OCI-LY3 (cell line): ENCODE measurements around the gene SLC16A11.
A peak's percentile ranks its signal among the peaks of the same experiment; 100 is the strongest.

Experiments
- H2AFZ ChIP-seq: fragments of 200-600, 300-600 bp; shearing (Covaris generic); 2 replicates; pipeline ENCODE4 v1.6.0; 2014; ENCODE audit warnings: antibody characterized with exemption, low read depth, low read length
- H3K27ac ChIP-seq: fragments of 200-600, 300-600 bp; sonication (generic); 2 replicates; pipeline ENCODE4 v1.5.1; 2014; ENCODE audit warnings: mild to moderate bottlenecking, low read length, moderate library complexity, mixed read lengths
- H3K27me3 ChIP-seq: fragments of 200-600, 300-600 bp; sonication (generic); 2 replicates; pipeline ENCODE4 v1.6.1; 2014; ENCODE audit warnings: low read depth, low read length, mixed read lengths
- H3K36me3 ChIP-seq: fragments of 200-600, 300-600 bp; sonication (generic); replicated peaks from 2 replicates; pipeline ENCODE3; 2014; ENCODE audit warnings: low read depth, low read length, mixed read lengths
- H3K4me1 ChIP-seq: fragments of 300-600, 200-600 bp; sonication (generic); 2 replicates; pipeline ENCODE4 v1.6.1; 2014; ENCODE audit warnings: low read length, mixed read lengths
- H3K4me2 ChIP-seq: fragments of 200-600, 300-600 bp; sonication (generic); 2 replicates; pipeline ENCODE4 v1.6.1; 2014; ENCODE audit warnings: low read length, mixed read lengths
- H3K4me3 ChIP-seq: fragments of 300-600, 200-600 bp; sonication (generic); 2 replicates; pipeline ENCODE4 v1.5.1; 2014; ENCODE audit warnings: antibody characterized with exemption, mild to moderate bottlenecking, low read length, moderate library complexity
- H3K79me2 ChIP-seq: fragments of 300-600, 200-600 bp; shearing (Covaris generic); 2 replicates; pipeline ENCODE4 v1.6.1; 2014; ENCODE audit warnings: mild to moderate bottlenecking, low read length, mixed read lengths
- H3K9ac ChIP-seq: fragments of 300-600, 200-600 bp; shearing (Covaris generic); 2 replicates; pipeline ENCODE4 v1.6.0; 2014; ENCODE audit warnings: mild to moderate bottlenecking, low read length, moderate library complexity
- H3K9me3 ChIP-seq: fragments of 200-600, 300-600 bp; shearing (Covaris generic); 2 replicates; pipeline ENCODE4 v1.6.1; 2014; ENCODE audit warnings: low read length, mixed read lengths; ENCODE audit not compliant: insufficient read depth
- H4K20me1 ChIP-seq: fragments of 200-600, 300-600 bp; sonication (generic); 2 replicates; pipeline ENCODE4 v1.6.1; 2016; ENCODE audit warnings: low read length, mixed read lengths; ENCODE audit not compliant: insufficient read depth
- CTCF ChIP-seq: fragments of 200-600, 300-600 bp; sonication (generic); IDR thresholded peaks from 2 replicates; pipeline ENCODE4 v1.5.1; 2014; ENCODE audit warnings: antibody characterized with exemption, low read length, low read depth
- EZH2phosphoT487 ChIP-seq: fragments of 200-600 bp; shearing (Covaris generic); IDR thresholded peaks from 2 replicates; pipeline ENCODE4 v1.6.1; 2018; ENCODE audit warnings: antibody characterized with exemption, mixed run types, low read depth

Gene SLC16A11

GRCh38 chr17:7016886-7017826, 26.7 kb downstream of the SLC16A11 start:
- Histone ChIP-seq H3K4me2 (no peak overlapping the region), H3K27me3 (no peaks in the 10 kb centered on the region), H3K4me1 (peaks cover 21% of the 10 kb centered on the region), H3K27ac (no peak overlapping the region), H3K9me3 (no peaks in the 10 kb centered on the region), H2AFZ (no peak overlapping the region), H3K4me3 (no peak overlapping the region), H3K79me2 (peaks cover 31% of the 10 kb centered on the region), H3K36me3 (peaks cover 3% of the 10 kb centered on the region), H3K9ac (no peak overlapping the region), H4K20me1 (no peaks in the 10 kb centered on the region)
- TF ChIP-seq EZH2phosphoT487 (no peak), CTCF (no peak)

- Histone ChIP-seq H3K27me3 (no peaks in the 10 kb centered on the region), H3K79me2 (peaks cover 39% of the 10 kb centered on the region), H3K4me1 (peaks cover 17% of the 10 kb centered on the region), H4K20me1 (no peaks in the 10 kb centered on the region), H2AFZ (no peak overlapping the region), H3K4me3 (peak overlapping the region; percentile 95; the same call in 1 of the 2 replicates), H3K4me2 (peak overlapping the region; percentile 67), H3K9me3 (no peaks in the 10 kb centered on the region), H3K9ac (no peak overlapping the region), H3K36me3 (peaks cover 3% of the 10 kb centered on the region), H3K27ac (no peak overlapping the region)
- TF ChIP-seq CTCF (no peak), EZH2phosphoT487 (no peak)
Observed at GRCh38 chr17:7016418-7016817, 27.5 kb downstream of the SLC16A11 start.

GRCh38 chr17:7014995-7015958, 28.6 kb downstream of the SLC16A11 start:
- H3K9me3 ChIP-seq = no peaks in the 10 kb centered on the region
- no peak overlapping the region for H2AFZ ChIP-seq
- H4K20me1 ChIP-seq = no peaks in the 10 kb centered on the region
- H3K36me3 ChIP-seq = peaks cover 3% of the 10 kb centered on the region
- peaks cover 50% of the 10 kb centered on the region for H3K79me2 ChIP-seq
- no peak for TF ChIP-seq EZH2phosphoT487
- no peak for TF ChIP-seq CTCF
- peak overlapping the region; percentile 90 for H3K27ac ChIP-seq
- H3K4me3 ChIP-seq = peak overlapping the region; percentile 95
- H3K27me3 ChIP-seq = no peaks in the 10 kb centered on the region
- H3K9ac ChIP-seq = peak overlapping the region; percentile 86
- peaks cover 15% of the 10 kb centered on the region for H3K4me1 ChIP-seq
- peak overlapping the region; percentile 67 for H3K4me2 ChIP-seq
